ENCODE data around the gene UTP14C. TPM values are rescaled to one million over a fixed set of nuclear protein-coding genes. Genes with fewer than 3 reads are reported as not detected.

The UTP14C gene
- total and polyA plus RNA-seq, 2 donors (not counting 1 experiment from before 2014, with no cell fraction given) = 1.9 to 14.9 TPM

- H3K4me1 Mint-ChIP-seq = no peaks in the 10 kb centered on the region
- H2AFZ ChIP-seq (ENCODE audit: insufficient read depth, low read depth, low read length, poor library complexity, severe bottlenecking) = no peak overlapping the region
- no peaks in the 10 kb centered on the region for H3K4me1 ChIP-seq (ENCODE audit: control insufficient read depth in 2 of 2, insufficient read depth in 2 of 2, low read length in 2 of 2)
- peaks cover 14% of the 10 kb centered on the region for H3K9me3 Mint-ChIP-seq (ENCODE audit: insufficient read depth)
- DNase-seq (no peak), ATAC-seq (ENCODE audit: low read depth) (no peak)
- no peak overlapping the region for H3K9ac ChIP-seq (ENCODE audit: low read length)
- WGBS (ENCODE audit: insufficient coverage) = no CpG with 5 or more reads among the region's 1 CpG
- H3K27ac ChIP-seq (ENCODE audit: low read length in 2 of 2) = no peak overlapping the region
- ChIA-PET POLR2A (no interaction called here), CTCF (no interaction called here)
- no peaks in the 10 kb centered on the region for H3K79me2 ChIP-seq (ENCODE audit: control insufficient read depth, insufficient read depth, low read length)
- H3K9me3 ChIP-seq (ENCODE audit: control extremely low read depth in 1 of 3, control insufficient read depth in 2 of 3, insufficient read depth in 1 of 3, low read length in 2 of 3) = peaks cover 1 to 27% (median 19%) of the 10 kb centered on the region in 3 donors
- no peak overlapping the region for H3K4me2 ChIP-seq (replicated peaks; ENCODE audit: low read depth, low read length, poor library complexity, severe bottlenecking)
- no peaks in the 10 kb centered on the region for H4K20me1 ChIP-seq (ENCODE audit: control insufficient read depth, insufficient read depth, low read length, poor library complexity, severe bottlenecking)
- H3K27me3 Mint-ChIP-seq = peaks cover 45% of the 10 kb centered on the region
- no peak overlapping the region for H3K4me3 ChIP-seq (ENCODE audit: control extremely low read depth in 1 of 5, extremely low read depth in 1 of 5, insufficient read depth in 1 of 5, low read depth in 2 of 5, low read length in 4 of 5)
- H3K27me3 ChIP-seq (replicated peaks in 1 of 4; ENCODE audit: control extremely low read depth in 1 of 4, control insufficient read depth in 3 of 4, insufficient read depth in 4 of 4, low read length in 3 of 4) = peaks cover 0 to 8% (median 6%) of the 10 kb centered on the region in 4 experiments
- no peaks in the 10 kb centered on the region for H3K36me3 ChIP-seq (replicated peaks in 1 of 2; ENCODE audit: control extremely low read depth in 1 of 2, control insufficient read depth in 1 of 2, extremely low read depth in 1 of 2, insufficient read depth in 2 of 2, low read length in 1 of 2)
- H3K27ac Mint-ChIP-seq = no peak overlapping the region
- TF ChIP-seq EZH2 (IDR thresholded peaks at IDR 0.05; ENCODE audit: borderline replicate concordance, insufficient read depth, low read depth, low read length, poor library complexity, severe bottlenecking) = no peak
- TF ChIP-seq CTCF (IDR thresholded peaks at IDR 0.05) = no peak
- H3K4me3 Mint-ChIP-seq = no peak overlapping the region
- intact Hi-C loops (cut with micrococcal nuclease) = no loop called here
Measured at GRCh38 chr13:52070929-52071523, 46.5 kb downstream of the UTP14C start.

Other genes starting within 250 kb of the UTP14C start
- gene DHRS12, start 220.5 kb upstream of the UTP14C start, total RNA-seq = 23.2 TPM in 2 replicates
- gene DHRS12, start 220.5 kb upstream of the UTP14C start, polyA plus RNA-seq = 12.0 and 13.3 TPM in 2 replicates
- gene TMEM272, start 179.5 kb upstream of the UTP14C start, total RNA-seq = not detected in 2 replicates
- 0.04 TPM in 1 of 2 replicates, not detected in the other for gene TMEM272, start 179.5 kb upstream of the UTP14C start, polyA plus RNA-seq
- not detected in 2 replicates for gene CCDC70, start 162.7 kb upstream of the UTP14C start, total RNA-seq
- not detected in 2 replicates for gene CCDC70, start 162.7 kb upstream of the UTP14C start, polyA plus RNA-seq
- gene ATP7B, start 13.2 kb upstream of the UTP14C start, total RNA-seq = 0.80 and 0.91 TPM in 2 replicates
- gene ATP7B, start 13.2 kb upstream of the UTP14C start, polyA plus RNA-seq = 0.10 and 0.22 TPM in 2 replicates
- gene ALG11, start 12.3 kb upstream of the UTP14C start, total RNA-seq = 38.8 and 40.8 TPM in 2 replicates
- 3.2 and 7.1 TPM in 2 replicates for gene ALG11, start 12.3 kb upstream of the UTP14C start, polyA plus RNA-seq
- gene NEK5, start 104.4 kb downstream of the UTP14C start, total RNA-seq = not detected in 2 replicates
- not detected in 2 replicates for gene NEK5, start 104.4 kb downstream of the UTP14C start, polyA plus RNA-seq
- gene NEK3, start 134.9 kb downstream of the UTP14C start, total RNA-seq = 11.5 and 12.6 TPM in 2 replicates
- gene NEK3, start 134.9 kb downstream of the UTP14C start, polyA plus RNA-seq = 6.0 and 8.4 TPM in 2 replicates